ENCODE measurements around the gene GRID1. TPM values are rescaled to one million over a fixed set of nuclear protein-coding genes. Genes with fewer than 3 reads are reported as not detected.

Gene GRID1
- total RNA-seq, 1 experiment from 2014 or later, result 0.31 TPM

- H3K36me3 ChIP-seq (replicated peaks; ENCODE audit: control insufficient read depth, insufficient read depth, low read length), result no peaks in the 10 kb centered on the region
- DNase-seq, result no peak
- H3K4me3 ChIP-seq (ENCODE audit: insufficient read depth, low read depth, low read length), result no peak overlapping the region
- no peaks in the 10 kb centered on the region for H3K27me3 ChIP-seq (ENCODE audit: control insufficient read depth, insufficient read depth, low read length)
Observed at GRCh38 chr10:85621562-85621961, 745.0 kb downstream of the GRID1 start.

DNA sequence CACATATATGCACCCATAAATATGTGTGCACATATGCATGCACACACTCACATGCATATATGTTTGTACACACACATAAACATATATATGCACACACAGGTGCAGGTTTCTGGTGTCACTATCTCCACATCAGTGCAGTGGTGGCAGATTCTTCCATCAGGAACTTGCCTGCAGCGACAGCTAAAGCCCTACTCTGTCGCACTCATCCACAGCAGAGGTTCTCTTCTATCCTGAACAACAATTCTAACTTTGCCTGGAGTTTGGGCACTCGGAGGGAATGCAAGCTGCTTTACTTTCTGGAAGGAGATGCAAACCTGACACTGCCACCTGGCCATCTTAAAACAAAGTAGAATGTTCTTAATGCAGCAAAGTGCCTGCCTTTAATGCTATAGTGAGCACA lies 745.8 kb downstream of the GRID1 start:
- no peaks in the 10 kb centered on the region for H3K27me3 ChIP-seq (ENCODE audit: control insufficient read depth, insufficient read depth, low read length)
- H3K36me3 ChIP-seq (replicated peaks; ENCODE audit: control insufficient read depth, insufficient read depth, low read length), result no peaks in the 10 kb centered on the region
- no peak for DNase-seq
- H3K4me3 ChIP-seq (ENCODE audit: insufficient read depth, low read depth, low read length), result no peak overlapping the region

GRCh38 chr10:85619832-85620231 lies 746.8 kb downstream of the GRID1 start:
- Histone ChIP-seq H3K27me3 (ENCODE audit: control insufficient read depth, insufficient read depth, low read length) (no peaks in the 10 kb centered on the region), H3K36me3 (replicated peaks; ENCODE audit: control insufficient read depth, insufficient read depth, low read length) (no peaks in the 10 kb centered on the region), H3K4me3 (ENCODE audit: insufficient read depth, low read depth, low read length) (no peak overlapping the region)
- DNase-seq, result no peak

DNA sequence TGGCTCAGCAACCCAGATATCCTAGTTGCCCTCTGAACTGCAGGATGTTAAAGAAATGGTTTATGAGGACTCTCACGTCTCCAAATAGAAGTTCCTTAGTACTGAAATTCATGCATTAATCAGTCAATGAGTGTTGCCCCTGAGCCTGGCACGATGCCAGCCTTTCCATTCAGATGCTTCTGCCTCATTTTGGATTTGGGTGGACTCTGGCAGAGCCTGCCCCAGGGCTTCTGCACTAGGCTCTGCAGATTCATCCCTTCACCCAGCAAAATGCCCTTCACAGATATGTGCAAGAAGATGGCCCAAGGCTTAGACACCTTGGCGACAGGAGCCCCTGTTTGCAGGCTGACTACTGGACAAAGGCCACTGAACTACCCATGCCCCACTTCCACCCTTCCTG lies 747.8 kb downstream of the GRID1 start:
- Histone ChIP-seq H3K4me3 (ENCODE audit: insufficient read depth, low read depth, low read length) (no peak overlapping the region), H3K36me3 (replicated peaks; ENCODE audit: control insufficient read depth, insufficient read depth, low read length) (no peaks in the 10 kb centered on the region), H3K27me3 (ENCODE audit: control insufficient read depth, insufficient read depth, low read length) (no peaks in the 10 kb centered on the region)
- no peak for DNase-seq

- no peak for DNase-seq
- H3K36me3 ChIP-seq (replicated peaks; ENCODE audit: control insufficient read depth, insufficient read depth, low read length), result no peaks in the 10 kb centered on the region
- no peak overlapping the region for H3K4me3 ChIP-seq (ENCODE audit: insufficient read depth, low read depth, low read length)
- H3K27me3 ChIP-seq (ENCODE audit: control insufficient read depth, insufficient read depth, low read length), result no peaks in the 10 kb centered on the region
Observed at GRCh38 chr10:85617751-85618546, 748.6 kb downstream of the GRID1 start.

DNA sequence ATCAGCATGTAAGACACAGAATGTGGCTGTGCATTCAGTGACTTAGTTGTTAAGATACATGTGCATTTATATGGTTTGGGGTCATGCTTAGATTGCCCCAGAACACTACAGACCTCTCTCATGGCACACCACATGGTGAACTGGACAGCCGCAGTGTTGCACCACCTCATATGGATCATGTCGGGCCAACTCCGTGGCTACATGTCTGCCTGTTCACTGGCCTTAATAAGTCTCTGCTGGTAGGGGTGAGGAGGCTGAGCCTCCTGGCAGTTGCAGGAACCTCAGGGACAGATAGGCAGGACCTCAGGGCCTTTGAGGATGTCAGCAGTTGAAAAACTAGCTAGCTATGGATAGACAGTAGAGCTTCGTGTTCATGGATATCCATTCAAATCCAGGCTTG lies 751.0 kb downstream of the GRID1 start:
- Histone ChIP-seq H3K27me3 (ENCODE audit: control insufficient read depth, insufficient read depth, low read length) (no peaks in the 10 kb centered on the region), H3K4me3 (ENCODE audit: insufficient read depth, low read depth, low read length) (no peak overlapping the region), H3K36me3 (replicated peaks; ENCODE audit: control insufficient read depth, insufficient read depth, low read length) (no peaks in the 10 kb centered on the region)
- DNase-seq, result no peak

- no peak for DNase-seq
- no peaks in the 10 kb centered on the region for H3K36me3 ChIP-seq (replicated peaks; ENCODE audit: control insufficient read depth, insufficient read depth, low read length)
- H3K4me3 ChIP-seq (ENCODE audit: insufficient read depth, low read depth, low read length), result no peak overlapping the region
- no peaks in the 10 kb centered on the region for H3K27me3 ChIP-seq (ENCODE audit: control insufficient read depth, insufficient read depth, low read length)
Observed at GRCh38 chr10:85614981-85615380, 751.6 kb downstream of the GRID1 start.

- H3K4me3 ChIP-seq (ENCODE audit: insufficient read depth, low read depth, low read length), result no peak overlapping the region
- H3K27me3 ChIP-seq (ENCODE audit: control insufficient read depth, insufficient read depth, low read length), result no peaks in the 10 kb centered on the region
- no peak for DNase-seq
- no peaks in the 10 kb centered on the region for H3K36me3 ChIP-seq (replicated peaks; ENCODE audit: control insufficient read depth, insufficient read depth, low read length)
Observed at GRCh38 chr10:85614566-85614965, 752.0 kb downstream of the GRID1 start.

DNA sequence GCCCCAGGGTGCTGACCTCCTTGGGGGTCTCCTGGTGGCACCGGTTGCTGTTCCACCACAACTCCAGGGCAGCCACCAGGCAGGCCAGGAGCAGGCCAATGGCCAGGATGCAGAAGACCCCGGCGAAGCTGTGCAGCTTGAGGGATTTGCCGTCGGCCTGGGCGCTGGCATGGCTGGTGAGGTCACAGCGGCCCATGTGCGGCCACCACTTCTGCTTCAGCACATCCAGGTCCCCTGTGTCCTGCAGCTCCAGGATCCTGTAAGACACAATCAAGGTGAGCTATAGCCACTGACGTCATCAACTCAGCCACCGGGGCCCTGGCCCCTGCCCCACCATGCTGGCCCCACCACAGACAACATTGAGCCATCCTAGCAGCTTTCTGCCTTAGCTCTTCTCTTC lies 753.2 kb downstream of the GRID1 start:
- Histone ChIP-seq H3K27me3 (ENCODE audit: control insufficient read depth, insufficient read depth, low read length) (no peaks in the 10 kb centered on the region), H3K4me3 (ENCODE audit: insufficient read depth, low read depth, low read length) (no peak overlapping the region), H3K36me3 (replicated peaks; ENCODE audit: control insufficient read depth, insufficient read depth, low read length) (no peaks in the 10 kb centered on the region)
- no peak for DNase-seq

DNA sequence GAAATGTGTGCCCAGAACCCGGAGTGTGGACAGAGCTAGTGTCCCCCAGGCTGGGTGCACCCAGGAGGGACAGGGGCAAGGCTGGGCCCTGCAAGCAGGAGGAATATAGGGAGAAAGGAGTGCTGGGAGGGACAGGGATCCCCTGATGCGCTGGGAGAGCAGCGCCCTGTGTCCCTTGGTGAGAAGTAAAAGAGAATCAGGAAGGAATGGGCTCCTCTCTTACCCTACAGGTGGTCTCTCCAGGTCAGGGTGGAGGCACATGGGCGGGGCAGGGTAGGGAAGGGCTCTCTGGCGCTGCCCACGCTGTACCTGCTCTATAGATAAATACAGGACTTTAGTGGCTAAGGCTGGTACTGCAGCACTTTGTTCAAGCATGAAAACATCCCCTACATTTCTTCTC lies 753.8 kb downstream of the GRID1 start:
- Histone ChIP-seq H3K4me3 (ENCODE audit: insufficient read depth, low read depth, low read length) (no peak overlapping the region), H3K27me3 (ENCODE audit: control insufficient read depth, insufficient read depth, low read length) (no peaks in the 10 kb centered on the region), H3K36me3 (replicated peaks; ENCODE audit: control insufficient read depth, insufficient read depth, low read length) (no peaks in the 10 kb centered on the region)
- DNase-seq, result peak; percentile 71

- no peak for DNase-seq
- H3K4me3 ChIP-seq (ENCODE audit: insufficient read depth, low read depth, low read length), result no peak overlapping the region
- H3K36me3 ChIP-seq (replicated peaks; ENCODE audit: control insufficient read depth, insufficient read depth, low read length), result no peaks in the 10 kb centered on the region
- no peaks in the 10 kb centered on the region for H3K27me3 ChIP-seq (ENCODE audit: control insufficient read depth, insufficient read depth, low read length)
Observed at GRCh38 chr10:85612378-85612775, 754.2 kb downstream of the GRID1 start.

- DNase-seq, result no peak
- H3K27me3 ChIP-seq (ENCODE audit: control insufficient read depth, insufficient read depth, low read length), result no peaks in the 10 kb centered on the region
- no peak overlapping the region for H3K4me3 ChIP-seq (ENCODE audit: insufficient read depth, low read depth, low read length)
- no peaks in the 10 kb centered on the region for H3K36me3 ChIP-seq (replicated peaks; ENCODE audit: control insufficient read depth, insufficient read depth, low read length)
Observed at GRCh38 chr10:85611746-85612377, 754.7 kb downstream of the GRID1 start.

- H3K4me3 ChIP-seq (ENCODE audit: insufficient read depth, low read depth, low read length), result no peak overlapping the region
- no peaks in the 10 kb centered on the region for H3K36me3 ChIP-seq (replicated peaks; ENCODE audit: control insufficient read depth, insufficient read depth, low read length)
- DNase-seq, result no peak
- H3K27me3 ChIP-seq (ENCODE audit: control insufficient read depth, insufficient read depth, low read length), result no peaks in the 10 kb centered on the region
Observed at GRCh38 chr10:85611093-85611740, 755.4 kb downstream of the GRID1 start.

DNA sequence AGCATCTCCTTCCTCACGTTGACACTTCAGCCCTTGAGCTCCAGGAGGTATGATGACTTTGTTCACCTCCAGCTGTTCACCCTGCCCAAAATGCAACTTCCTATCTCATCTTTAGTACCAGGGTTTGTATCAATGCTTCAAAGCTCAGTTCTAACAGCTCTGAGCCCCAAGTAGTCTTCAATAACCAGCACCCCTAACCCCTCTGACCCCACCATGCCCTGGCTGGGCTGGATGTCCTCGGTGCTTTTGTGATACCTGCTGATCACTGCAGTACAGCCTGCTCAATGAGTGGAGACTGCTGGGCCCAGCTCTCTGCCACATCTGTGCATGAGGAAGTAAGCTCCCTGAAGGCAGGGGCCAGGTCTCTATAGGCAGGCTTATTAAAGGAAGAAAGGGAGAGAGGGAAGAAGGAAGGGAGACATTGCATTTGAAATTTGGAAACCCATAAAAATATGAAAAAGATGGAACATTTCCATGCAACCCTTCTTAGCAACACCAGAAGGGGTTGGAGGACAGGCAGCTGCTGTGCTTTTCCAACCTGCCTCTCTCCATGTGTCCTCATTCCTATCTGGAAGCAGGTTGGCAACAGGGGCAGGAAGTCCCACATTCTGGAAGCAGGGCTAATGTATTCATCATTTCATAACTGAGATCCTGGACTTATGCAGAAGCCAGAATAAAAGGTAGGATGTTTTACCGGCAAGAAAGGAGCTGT lies 756.1 kb downstream of the GRID1 start:
- DNase-seq, result no peak
- H3K4me3 ChIP-seq (ENCODE audit: insufficient read depth, low read depth, low read length), result no peak overlapping the region
- no peaks in the 10 kb centered on the region for H3K36me3 ChIP-seq (replicated peaks; ENCODE audit: control insufficient read depth, insufficient read depth, low read length)
- no peaks in the 10 kb centered on the region for H3K27me3 ChIP-seq (ENCODE audit: control insufficient read depth, insufficient read depth, low read length)
